Measurements from ENCODE around the gene PAPOLB. TPM values are rescaled to one million over a fixed set of nuclear protein-coding genes. Genes with fewer than 3 reads are reported as not detected.

PAPOLB gene
- total and polyA plus RNA-seq, 10 of the 15 experiments (the other 5 are each of a cell fraction or from before 2014, with no cell fraction given), result 0.01 TPM; not detected in 9

DNA sequence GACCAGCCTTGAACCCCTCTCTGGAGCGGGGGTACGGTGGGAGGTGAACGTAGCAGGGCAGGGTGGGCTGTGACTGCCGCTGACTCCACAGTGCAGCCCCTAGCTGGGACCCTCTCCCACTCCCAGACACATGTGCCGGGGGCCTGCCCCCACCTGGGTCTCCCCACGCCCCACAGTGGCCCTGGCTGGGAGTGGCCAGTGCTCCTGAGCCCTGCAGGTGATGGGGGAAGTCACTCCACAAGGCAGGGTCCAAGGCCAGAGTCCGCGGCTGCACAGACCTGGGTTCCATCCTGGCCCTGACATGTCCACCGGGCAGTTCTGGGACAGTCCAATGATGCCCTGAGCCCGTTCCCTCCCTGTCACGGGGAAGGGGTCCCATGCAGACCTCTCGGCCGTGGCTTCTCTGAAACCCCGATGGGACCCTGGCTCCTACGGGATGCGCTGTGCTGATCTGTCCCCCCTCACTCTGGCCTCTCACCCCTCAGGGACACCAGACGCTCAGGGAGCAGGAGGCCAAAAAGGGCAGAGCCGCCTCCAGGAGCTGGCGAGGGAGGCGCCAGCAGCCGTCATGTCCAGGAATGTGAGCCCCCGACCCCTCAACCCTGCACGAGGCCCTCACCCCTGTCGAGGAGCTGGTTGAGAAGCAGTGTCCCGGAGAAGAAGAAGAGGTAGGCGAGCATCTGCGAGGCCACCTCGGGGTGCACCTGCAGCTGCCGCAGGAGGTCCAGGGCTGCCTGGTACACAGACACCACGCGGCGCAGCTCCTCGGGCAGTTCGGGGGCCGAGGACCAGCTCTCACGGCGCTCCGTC lies 46.0 kb downstream of the PAPOLB start:
- no peak overlapping the region for H2AFZ ChIP-seq (ENCODE audit: control insufficient read depth, low read depth, low read length)
- 55% methylated on average over 31 of the region's 38 CpGs for WGBS (ENCODE audit: insufficient coverage, insufficient replicate concordance, low lambda C conversion rate, missing lambda C conversion rate)
- POLR2A ChIA-PET, result no interaction called here
- ATAC-seq, result no peak
- SMC1A ChIA-PET (ENCODE audit: uncharacterized antibody, unreplicated experiment), result no interaction called here
- RAD21 ChIA-PET (ENCODE audit: unreplicated experiment), result no interaction called here
- no peak overlapping the region for H3K9ac ChIP-seq (ENCODE audit: control insufficient read depth, insufficient read depth, low read length)
- no peaks in the 10 kb centered on the region for H4K20me1 ChIP-seq (ENCODE audit: control insufficient read depth, insufficient read depth)
- intact Hi-C loops (cut with micrococcal nuclease; ENCODE audit: unreplicated experiment), result no loop called here
- no peaks in the 10 kb centered on the region; the same call in 2 of the 3 replicates for H3K9me3 ChIP-seq (replicated peaks; ENCODE audit: control insufficient read depth, insufficient read depth, low read length)
- DNase-seq (ENCODE audit: low read depth, low spot score), result no peak
- CTCF ChIA-PET, result no interaction called here
- H3K27ac ChIP-seq (ENCODE audit: control insufficient read depth, insufficient read depth), result no peak overlapping the region
- H3K36me3 ChIP-seq (ENCODE audit: control insufficient read depth in 2 of 2, insufficient read depth in 2 of 2, low read length in 1 of 2), result no peaks in the 10 kb centered on the region
- in situ Hi-C loops (cut with MboI), result no loop called here
- H3K27me3 ChIP-seq (replicated peaks in 1 of 2; ENCODE audit: control insufficient read depth in 2 of 2, insufficient read depth in 2 of 2, low read length in 1 of 2), result no peaks in the 10 kb centered on the region
- TF ChIP-seq, protein P1, sequence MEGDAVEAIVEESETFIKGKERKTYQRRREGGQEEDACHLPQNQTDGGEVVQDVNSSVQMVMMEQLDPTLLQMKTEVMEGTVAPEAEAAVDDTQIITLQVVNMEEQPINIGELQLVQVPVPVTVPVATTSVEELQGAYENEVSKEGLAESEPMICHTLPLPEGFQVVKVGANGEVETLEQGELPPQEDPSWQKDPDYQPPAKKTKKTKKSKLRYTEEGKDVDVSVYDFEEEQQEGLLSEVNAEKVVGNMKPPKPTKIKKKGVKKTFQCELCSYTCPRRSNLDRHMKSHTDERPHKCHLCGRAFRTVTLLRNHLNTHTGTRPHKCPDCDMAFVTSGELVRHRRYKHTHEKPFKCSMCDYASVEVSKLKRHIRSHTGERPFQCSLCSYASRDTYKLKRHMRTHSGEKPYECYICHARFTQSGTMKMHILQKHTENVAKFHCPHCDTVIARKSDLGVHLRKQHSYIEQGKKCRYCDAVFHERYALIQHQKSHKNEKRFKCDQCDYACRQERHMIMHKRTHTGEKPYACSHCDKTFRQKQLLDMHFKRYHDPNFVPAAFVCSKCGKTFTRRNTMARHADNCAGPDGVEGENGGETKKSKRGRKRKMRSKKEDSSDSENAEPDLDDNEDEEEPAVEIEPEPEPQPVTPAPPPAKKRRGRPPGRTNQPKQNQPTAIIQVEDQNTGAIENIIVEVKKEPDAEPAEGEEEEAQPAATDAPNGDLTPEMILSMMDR (IDR thresholded peaks at IDR 0.05 in 2 of 3, conservative IDR thresholded peaks at IDR 0.05 in 1 of 3; ENCODE audit: control insufficient read depth in 2 of 3, extremely low read depth in 1 of 3, insufficient read depth in 1 of 3, low read depth in 3 of 3, low read length in 3 of 3), result 0 out of 6 replicates have a peak, but pooled peaks of 1 of the 3 experiments have one; percentile 8
- TF ChIP-seq ZNF384 (IDR thresholded peaks at IDR 0.05; ENCODE audit: borderline replicate concordance, low read depth, low read length), result no peak
- no peak overlapping the region for H3K4me2 ChIP-seq (ENCODE audit: control insufficient read depth, insufficient read depth)
- H3K4me1 ChIP-seq (ENCODE audit: control insufficient read depth, insufficient read depth, low read length), result no peaks in the 10 kb centered on the region
- BruUV-seq (replicated peaks), result no TSS peak
- H3K79me2 ChIP-seq (ENCODE audit: control insufficient read depth, insufficient read depth, low read length), result no peaks in the 10 kb centered on the region
- no peak for FAIRE-seq
- H3K4me3 ChIP-seq, result no peak overlapping the region

- ChIA-PET RAD21 (ENCODE audit: unreplicated experiment) (no interaction called here), SMC1A (ENCODE audit: uncharacterized antibody, unreplicated experiment) (no interaction called here), POLR2A (no interaction called here), CTCF (no interaction called here)
- Histone ChIP-seq H2AFZ (ENCODE audit: control insufficient read depth, low read depth, low read length) (no peak overlapping the region), H3K79me2 (ENCODE audit: control insufficient read depth, insufficient read depth, low read length) (no peaks in the 10 kb centered on the region), H3K36me3 (ENCODE audit: control insufficient read depth in 2 of 2, insufficient read depth in 2 of 2, low read length in 1 of 2) (no peaks in the 10 kb centered on the region), H3K27me3 (replicated peaks in 1 of 2; ENCODE audit: control insufficient read depth in 2 of 2, insufficient read depth in 2 of 2, low read length in 1 of 2) (no peaks in the 10 kb centered on the region), H3K4me1 (ENCODE audit: control insufficient read depth, insufficient read depth, low read length) (no peaks in the 10 kb centered on the region), H3K9ac (ENCODE audit: control insufficient read depth, insufficient read depth, low read length) (no peak overlapping the region), H3K27ac (ENCODE audit: control insufficient read depth, insufficient read depth) (no peak overlapping the region), H4K20me1 (ENCODE audit: control insufficient read depth, insufficient read depth) (no peaks in the 10 kb centered on the region), H3K9me3 (replicated peaks; ENCODE audit: control insufficient read depth, insufficient read depth, low read length) (no peaks in the 10 kb centered on the region; the same call in 2 of the 3 replicates), H3K4me3 (no peak overlapping the region), H3K4me2 (ENCODE audit: control insufficient read depth, insufficient read depth) (no peak overlapping the region)
- no peak for ATAC-seq
- in situ Hi-C loops (cut with MboI) (no loop called here), intact Hi-C loops (cut with micrococcal nuclease; ENCODE audit: unreplicated experiment) (no loop called here)
- FAIRE-seq, result no peak
- WGBS (ENCODE audit: insufficient coverage, insufficient replicate concordance, low lambda C conversion rate, missing lambda C conversion rate), result 80% methylated on average over 14 of the region's 14 CpGs
- no peak for DNase-seq (ENCODE audit: low read depth, low spot score)
- BruUV-seq (replicated peaks), result no TSS peak
- TF ChIP-seq HDAC6 (IDR thresholded peaks at IDR 0.05; ENCODE audit: unreplicated experiment), result no peak
- TF ChIP-seq ZNF207 (IDR thresholded peaks at IDR 0.05; ENCODE audit: borderline replicate concordance), result no peak
- no peak for TF ChIP-seq MYC (IDR thresholded peaks at IDR 0.05; ENCODE audit: insufficient read depth, insufficient read length, insufficient replicate concordance, low read length, severe bottlenecking)
- no peak for TF ChIP-seq RAD51 (IDR thresholded peaks at IDR 0.05)
- TF ChIP-seq KAT2A (conservative IDR thresholded peaks at IDR 0.05; ENCODE audit: control insufficient read depth, low read depth, low read length), result no peak
- no peak for TF ChIP-seq ZNF217 (IDR thresholded peaks at IDR 0.05)
- no peak for TF ChIP-seq NBN (IDR thresholded peaks at IDR 0.05)
- TF ChIP-seq STAT3 (IDR thresholded peaks at IDR 0.05; ENCODE audit: low read depth, low read length), result no peak
- no peak for TF ChIP-seq CHD2 (IDR thresholded peaks at IDR 0.05; ENCODE audit: borderline replicate concordance, low read depth, low read length)
- TF ChIP-seq SP1 (IDR thresholded peaks at IDR 0.05; ENCODE audit: low read depth, low read length), result no peak
- no peak for TF ChIP-seq BRCA1 (IDR thresholded peaks at IDR 0.05; ENCODE audit: low read depth, low read length)
- TF ChIP-seq EP300 (IDR thresholded peaks at IDR 0.05; ENCODE audit: borderline replicate concordance in 1 of 2, control insufficient read depth in 1 of 2, low read depth in 2 of 2, low read length in 2 of 2), result no peak
- TF ChIP-seq MEF2A (IDR thresholded peaks at IDR 0.05; ENCODE audit: insufficient read depth, low read depth, low read length), result no peak
- no peak for TF ChIP-seq HDGF (IDR thresholded peaks at IDR 0.05)
- TF ChIP-seq RAD21 (IDR thresholded peaks at IDR 0.05; ENCODE audit: insufficient read depth, low read depth, low read length), result no peak
Measured at GRCh38 chr7:4815121-4815520, 46.7 kb downstream of the PAPOLB start.

Measured in GM12878 (cell line).